HG03103 (cell line): ENCODE results near the gene TMEM145.
"Not testable (repeated sequence)": the region's sequence is repeated elsewhere in the genome, so short reads cannot be mapped to it uniquely, and the experiment has no call there.

Experiments used
- ATAC-seq: cut with Tn5 transposase; IDR thresholded peaks from one replicate; pipeline ENCODE4 v1.9.1; 2021; ENCODE audit warnings: low read depth; ENCODE audit not compliant: unreplicated experiment

The TMEM145 gene

GRCh38 chr19:42333018-42333417, 19.9 kb downstream of the TMEM145 start:
- no peak for ATAC-seq

- no peak for ATAC-seq
Observed at GRCh38 chr19:42333975-42334696, 21.0 kb downstream of the TMEM145 start.

GRCh38 chr19:42334697-42335373, 21.7 kb downstream of the TMEM145 start:
- ATAC-seq: no peak

GRCh38 chr19:42335374-42335936, 22.3 kb downstream of the TMEM145 start:
- no peak for ATAC-seq

GRCh38 chr19:42335971-42336370, 22.9 kb downstream of the TMEM145 start:
- ATAC-seq: no peak

GRCh38 chr19:42339126-42339860, 26.2 kb downstream of the TMEM145 start:
- not testable (repeated sequence) for ATAC-seq

GRCh38 chr19:42339922-42340321, 26.8 kb downstream of the TMEM145 start:
- ATAC-seq: not testable (repeated sequence)

- no peak for ATAC-seq
Observed at GRCh38 chr19:42343344-42344110, 30.4 kb downstream of the TMEM145 start.

- no peak for ATAC-seq
Observed at GRCh38 chr19:42344336-42344893, 31.3 kb downstream of the TMEM145 start.

GRCh38 chr19:42345191-42345812, 32.2 kb downstream of the TMEM145 start:
- no peak for ATAC-seq

- no peak for ATAC-seq
Observed at GRCh38 chr19:42348211-42348610, 35.1 kb downstream of the TMEM145 start.

- ATAC-seq: no peak
Observed at GRCh38 chr19:42349378-42350107, 36.4 kb downstream of the TMEM145 start.

GRCh38 chr19:42350417-42350816, 37.3 kb downstream of the TMEM145 start:
- ATAC-seq: no peak

- no peak for ATAC-seq
Observed at GRCh38 chr19:42351079-42351735, 38.1 kb downstream of the TMEM145 start.

- ATAC-seq: no peak
Observed at GRCh38 chr19:42352301-42353259, 39.5 kb downstream of the TMEM145 start.

- ATAC-seq: no peak
Observed at GRCh38 chr19:42353341-42354015, 40.4 kb downstream of the TMEM145 start.

- no peak for ATAC-seq
Observed at GRCh38 chr19:42355896-42356295, 42.8 kb downstream of the TMEM145 start.
